Stimulated activated naive CD8-positive, alpha-beta T cell treated with anti-CD3 and anti-CD28 coated beads, Interleukin-15, Interleukin-2, amounts not matched to agents 100 U/mL and 50 U/mL, for 24 hours (primary cell): ENCODE measurements around the gene KHDC1L.
"Not testable (repeated sequence)": the region's sequence is repeated elsewhere in the genome, so short reads cannot be mapped to it uniquely, and the experiment has no call there.

Experiments used
- ATAC-seq: fragments of 150-1000 bp; cut with Tn5 transposase; one replicate; pipeline ENCODE4 v1.10.0; 2021
- DNase-seq: peaks from one replicate; pipeline ENCODE4 v3.0.0; 2021

The KHDC1L gene

GRCh38 chr6:73204252-73204651 is 21.0 kb downstream of the KHDC1L start:
- no peak for ATAC-seq

GRCh38 chr6:73203098-73203497 is 22.2 kb downstream of the KHDC1L start:
- DNase-seq (no peak), ATAC-seq (no peak)

More at GRCh38 chr6:73204252-73204651, 21.0 kb downstream of the KHDC1L start:
- no peak for DNase-seq

GRCh38 chr6:73200735-73201134 is 24.6 kb downstream of the KHDC1L start:
- ATAC-seq (no peak), DNase-seq (no peak)

GRCh38 chr6:73200247-73200646 is 25.0 kb downstream of the KHDC1L start:
- DNase-seq (no peak), ATAC-seq (no peak)

GRCh38 chr6:73194744-73195143 is 30.6 kb downstream of the KHDC1L start:
- no peak for ATAC-seq
- DNase-seq = no peak

- DNase-seq, ATAC-seq: not testable (repeated sequence)
Observed at GRCh38 chr6:73193302-73193701, 32.0 kb downstream of the KHDC1L start.

GRCh38 chr6:73182021-73182607 is 43.2 kb downstream of the KHDC1L start:
- DNase-seq = no peak
- ATAC-seq = no peak

GRCh38 chr6:73180763-73181619 is 44.3 kb downstream of the KHDC1L start:
- DNase-seq = no peak
- peak; percentile 75 for ATAC-seq

- no peak for DNase-seq
- no peak for ATAC-seq
Observed at GRCh38 chr6:73180076-73180738, 45.1 kb downstream of the KHDC1L start.

GRCh38 chr6:73177221-73177944 is 47.9 kb downstream of the KHDC1L start:
- no peak for ATAC-seq
- DNase-seq = no peak

GRCh38 chr6:73176057-73176456 is 49.2 kb downstream of the KHDC1L start:
- DNase-seq = no peak
- ATAC-seq = no peak

GRCh38 chr6:73174646-73175045 is 50.6 kb downstream of the KHDC1L start:
- ATAC-seq (no peak), DNase-seq (no peak)
